Posterior vena cava (tissue), 2 donors: ENCODE measurements around the gene CABP4. TPM values are rescaled to one million over a fixed set of nuclear protein-coding genes. Genes with fewer than 3 reads are reported as not detected.
A peak's percentile ranks its signal among the peaks of the same experiment; 100 is the strongest.
"Not testable (repeated sequence)": the region's sequence is repeated elsewhere in the genome, so short reads cannot be mapped to it uniquely, and the experiment has no call there.

ENCODE experiments used
- DNase-seq: peaks from one replicate; pipeline ENCODE4 v3.0.0-alpha.2; 2020; ENCODE audit warnings: low spot score
- intact Hi-C, 2 donors: fragments of 100-400 bp; cut with DNase I; formaldehyde crosslinking; loops; one replicate each; pipeline versions ENCODE4 v1.14.1 to v1.14.2; 2022 to 2023
- total RNA-seq, 2 donors: library from RNA; stranded (reverse); fragmentation: NEBNext Ultra II Directional; extraction: Animal tissue kit (Norgen Biotek cat#: 25700); gene quantifications; one replicate each; pipeline ENCODE4 v1.2.1, GENCODE V29; 2021
- donor health status: DM: yes; HTN: yes; CAD: no.
- donor health status: DM: yes; HTN: yes; CAD: no.

CABP4 gene
- total RNA-seq, 2 donors from 2014 or later = 1.2 to 2.2 TPM

DNA sequence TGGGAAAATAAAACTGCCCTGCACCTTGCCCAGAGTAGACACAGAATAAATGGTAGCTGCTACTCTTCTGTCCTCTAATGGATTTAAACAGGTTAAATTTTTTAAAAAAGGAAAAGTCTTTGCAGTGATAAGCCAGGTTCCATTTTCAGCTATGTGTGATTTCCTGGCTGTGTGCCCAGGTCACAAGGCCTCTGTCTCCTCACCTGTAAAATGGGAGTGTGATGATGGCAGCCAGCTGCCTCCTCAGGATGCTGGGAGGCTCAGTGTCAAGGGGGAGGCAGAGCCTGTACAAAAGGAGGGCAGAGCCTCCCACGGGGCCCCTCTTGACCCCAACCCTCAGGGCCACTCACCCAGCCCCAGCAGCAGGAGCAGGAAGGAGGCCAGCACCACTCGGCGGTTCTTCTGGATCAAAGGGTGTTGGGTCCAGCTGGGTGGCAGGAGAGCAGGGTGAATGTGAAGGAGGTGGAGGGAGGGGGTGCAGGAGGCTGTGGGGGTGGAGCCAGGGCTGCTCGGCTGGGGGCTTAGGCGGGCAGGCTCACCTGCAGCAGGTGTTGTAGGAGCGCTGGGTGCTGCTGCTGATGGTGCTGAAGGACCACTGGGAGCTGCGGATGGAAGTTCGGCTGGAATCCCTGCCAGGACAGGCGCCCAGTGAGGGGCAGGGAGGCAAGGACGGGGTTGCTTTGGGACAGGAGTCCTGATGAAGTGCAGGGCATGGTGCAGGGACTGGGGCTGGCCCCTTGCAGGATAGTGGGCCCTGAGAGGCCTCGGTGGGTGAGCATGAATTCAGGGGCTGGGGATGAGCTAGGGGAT lies 12.0 kb downstream of the CABP4 start:
- DNase-seq = no peak
- intact Hi-C loops = no loop called here

DNA sequence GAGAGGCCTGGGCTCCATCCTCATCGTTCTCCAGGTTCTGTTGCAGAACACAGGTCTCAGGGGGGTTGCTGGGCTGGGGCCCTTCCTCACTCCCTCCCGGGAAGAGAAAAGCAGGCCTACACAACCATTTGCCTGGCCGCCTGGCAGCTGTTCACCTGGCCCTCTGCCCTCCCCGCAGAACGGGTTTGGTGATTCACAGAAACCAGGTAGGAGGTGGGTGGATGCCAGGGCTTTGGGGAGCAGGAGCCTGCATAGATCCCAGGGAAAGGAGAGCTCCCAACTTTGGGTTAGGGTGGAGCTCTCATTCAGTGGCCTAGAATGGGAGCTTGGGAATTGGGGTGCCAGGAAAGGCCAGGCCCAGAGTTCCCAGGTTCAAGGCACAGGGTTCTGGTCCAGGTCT lies 12.9 kb downstream of the CABP4 start:
- no peak for DNase-seq
- intact Hi-C loops = no loop called here

DNA sequence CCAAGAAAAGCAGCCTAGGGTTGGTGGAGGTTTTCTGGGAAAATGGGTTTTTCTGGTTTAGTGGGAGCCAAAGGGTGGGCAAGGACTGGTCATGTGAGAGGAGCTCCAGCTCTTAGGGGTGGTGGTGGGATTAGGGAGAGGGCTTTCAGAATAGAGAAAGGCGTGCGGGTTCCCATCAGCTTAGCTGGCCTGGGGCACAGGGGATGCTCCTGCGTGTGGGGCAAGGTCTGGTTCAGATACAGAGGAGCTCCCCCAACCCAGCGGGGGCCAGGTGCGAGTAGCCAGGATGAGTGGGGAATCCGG lies 13.3 kb downstream of the CABP4 start:
- no peak for DNase-seq
- intact Hi-C loops = no loop called here

DNA sequence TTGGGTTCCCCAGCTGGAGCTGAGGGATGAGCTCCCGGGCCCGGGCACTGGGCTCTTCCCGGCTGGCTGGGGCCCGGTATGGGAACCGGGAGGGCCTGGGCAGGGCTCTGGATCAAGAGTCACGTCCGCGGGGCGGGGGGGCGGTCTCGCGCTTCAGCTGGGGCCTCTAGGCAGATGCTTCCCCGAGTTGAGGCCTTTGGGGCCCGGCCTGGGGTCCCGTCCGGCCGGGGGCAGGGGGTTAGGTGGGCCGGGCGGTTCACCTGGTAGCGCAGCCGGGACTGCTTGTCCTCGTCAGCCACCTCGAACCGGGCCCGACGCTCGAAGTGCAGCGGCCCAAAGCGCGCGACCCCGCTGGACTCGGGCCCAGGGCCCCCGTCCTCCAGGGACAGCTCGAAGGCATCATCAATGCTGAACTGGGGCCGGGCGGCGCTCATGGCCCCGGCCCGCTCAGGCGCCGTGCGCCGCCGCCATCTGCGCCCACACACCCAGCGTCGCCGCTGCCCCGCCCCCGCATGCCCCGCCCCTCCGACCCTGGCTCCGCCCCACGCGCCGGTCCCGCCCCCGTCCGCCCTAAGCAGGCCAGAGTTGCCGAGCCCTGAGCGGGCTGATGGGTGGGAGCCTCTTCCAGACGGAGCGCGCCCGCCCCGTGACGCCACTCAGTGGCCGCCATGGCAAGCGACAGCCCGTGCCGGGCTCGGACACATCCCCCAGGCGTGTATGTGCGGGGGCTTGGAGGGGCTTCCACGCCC lies 13.8 kb downstream of the CABP4 start, which contains the start of gene TMEM134:
Gene TMEM134, minus strand, starts transcription at position 493 of the 749 bp plus-strand sequence. Its CDS starts 59 bp downstream, at position 434.
- peak; percentile 98 for DNase-seq
- intact Hi-C loops = no loop called here

DNA sequence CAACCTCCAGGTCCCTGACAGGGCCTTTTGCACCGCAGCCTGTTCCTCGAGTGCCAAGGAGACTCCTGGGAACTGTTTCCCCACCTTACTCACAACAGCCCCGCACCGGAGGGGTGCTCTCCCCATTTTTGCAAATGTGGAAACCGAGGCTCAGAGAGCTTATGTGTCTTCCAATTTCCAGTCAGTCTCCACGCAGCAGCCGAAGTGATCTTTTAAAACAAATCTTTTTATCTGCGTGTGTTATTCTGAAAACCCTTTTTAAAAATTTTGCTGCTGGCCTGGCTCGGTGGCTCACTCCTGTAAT lies 14.3 kb downstream of the CABP4 start:
- DNase-seq = no peak
- intact Hi-C loops = no loop called here

DNA sequence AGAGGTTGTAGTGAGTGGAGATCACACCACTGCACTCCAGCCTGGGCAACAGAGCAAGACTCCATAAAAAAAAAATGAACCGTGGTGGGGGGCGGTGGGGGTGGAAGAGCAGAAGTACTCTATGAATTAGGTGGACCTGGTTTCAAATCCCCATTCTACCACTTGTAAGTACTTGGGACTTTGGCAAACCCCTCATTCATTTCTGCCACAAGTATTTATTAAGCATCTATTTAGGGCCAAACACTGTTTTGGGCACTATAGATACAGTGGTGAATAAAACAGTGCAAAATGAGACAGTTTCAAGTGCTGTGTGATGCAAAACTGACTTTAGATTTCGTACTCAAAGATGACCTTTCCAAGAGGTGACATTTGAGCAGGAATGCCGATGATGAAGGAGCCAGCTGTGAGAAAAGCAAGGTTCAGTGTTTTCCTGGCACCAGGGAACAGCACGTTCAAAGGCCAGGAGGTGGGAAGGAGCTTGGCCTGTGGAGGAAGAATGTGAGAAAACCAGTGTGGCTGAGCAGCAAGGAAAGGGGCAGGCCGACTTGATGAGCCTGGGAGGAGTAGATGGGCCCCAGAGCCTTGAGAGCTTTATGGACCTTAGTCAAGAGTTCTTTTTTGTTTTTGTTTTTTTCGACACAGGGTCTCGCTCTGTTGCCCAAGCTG lies 15.3 kb downstream of the CABP4 start:
- no peak for DNase-seq
- intact Hi-C loops = no loop called here

DNA sequence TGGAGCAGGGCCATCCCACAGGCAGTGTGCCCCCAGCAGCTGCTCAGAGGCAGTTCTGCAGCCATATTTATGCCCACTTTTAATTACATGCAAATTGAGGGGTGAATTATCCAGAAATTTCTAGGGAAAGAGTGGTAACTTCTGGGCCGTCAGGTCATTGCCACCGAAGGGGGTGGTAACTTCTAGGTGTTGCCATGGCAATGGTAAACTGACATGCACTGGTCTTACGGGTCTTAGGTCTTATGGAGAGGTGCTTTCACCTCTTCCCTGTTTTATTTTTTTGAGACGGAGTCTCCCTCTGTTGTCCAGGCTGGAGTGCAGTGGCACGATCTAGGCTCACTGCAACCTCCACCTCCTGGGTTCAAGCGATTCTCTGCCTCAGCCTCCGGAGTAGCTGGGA lies 17.7 kb downstream of the CABP4 start:
- intact Hi-C loops = no loop called here
- no peak for DNase-seq

DNA sequence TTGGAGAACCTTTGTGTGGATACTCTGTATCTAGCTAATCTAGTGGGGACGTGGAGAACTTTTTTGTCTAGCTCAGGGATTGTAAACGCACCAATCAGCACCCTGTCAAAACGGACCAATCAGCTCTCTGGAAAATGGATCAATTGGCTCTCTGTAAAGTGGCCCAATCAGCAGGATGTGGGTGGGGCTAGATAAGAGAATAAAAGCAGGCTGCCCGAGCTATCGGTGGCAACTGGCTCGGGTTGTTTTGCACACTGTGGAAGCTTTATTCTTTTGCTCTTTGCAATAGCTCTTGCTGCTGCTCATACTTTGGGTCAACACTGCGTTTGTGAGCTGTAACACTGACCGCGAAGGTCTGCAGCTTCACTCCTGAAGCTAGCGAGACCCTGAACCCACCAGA lies 21.5 kb downstream of the CABP4 start:
- intact Hi-C loops, DNase-seq: not testable (repeated sequence)

DNA sequence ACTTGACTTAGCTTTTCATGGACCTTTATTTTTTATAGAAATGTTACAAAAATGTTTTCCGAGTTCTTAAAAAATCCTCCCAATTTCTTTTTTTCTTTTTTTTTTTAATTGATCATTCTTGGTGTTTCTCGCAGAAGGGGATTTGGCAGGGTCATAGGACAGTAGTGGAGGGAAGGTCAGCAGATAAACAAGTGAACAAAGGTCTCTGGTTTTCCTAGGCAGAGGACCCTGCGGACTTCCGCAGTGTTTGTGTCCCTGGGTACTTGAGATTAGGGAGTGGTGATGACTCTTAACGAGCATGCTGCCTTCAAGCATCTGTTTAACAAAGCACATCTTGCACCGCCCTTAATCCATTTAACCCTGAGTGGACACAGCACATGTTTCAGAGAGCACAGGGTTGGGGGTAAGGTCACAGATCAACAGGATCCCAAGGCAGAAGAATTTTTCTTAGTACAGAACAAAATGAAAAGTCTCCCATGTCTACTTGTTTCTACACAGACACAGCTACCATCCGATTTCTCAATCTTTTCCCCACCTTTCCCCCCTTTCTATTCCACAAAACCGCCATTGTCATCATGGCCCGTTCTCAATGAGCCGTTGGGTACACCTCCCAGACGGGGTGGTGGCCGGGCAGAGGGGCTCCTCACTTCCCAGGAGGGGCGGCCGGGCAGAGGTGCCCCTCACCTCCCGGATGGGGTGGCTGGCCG lies 22.3 kb downstream of the CABP4 start:
- intact Hi-C loops, DNase-seq: not testable (repeated sequence)

DNA sequence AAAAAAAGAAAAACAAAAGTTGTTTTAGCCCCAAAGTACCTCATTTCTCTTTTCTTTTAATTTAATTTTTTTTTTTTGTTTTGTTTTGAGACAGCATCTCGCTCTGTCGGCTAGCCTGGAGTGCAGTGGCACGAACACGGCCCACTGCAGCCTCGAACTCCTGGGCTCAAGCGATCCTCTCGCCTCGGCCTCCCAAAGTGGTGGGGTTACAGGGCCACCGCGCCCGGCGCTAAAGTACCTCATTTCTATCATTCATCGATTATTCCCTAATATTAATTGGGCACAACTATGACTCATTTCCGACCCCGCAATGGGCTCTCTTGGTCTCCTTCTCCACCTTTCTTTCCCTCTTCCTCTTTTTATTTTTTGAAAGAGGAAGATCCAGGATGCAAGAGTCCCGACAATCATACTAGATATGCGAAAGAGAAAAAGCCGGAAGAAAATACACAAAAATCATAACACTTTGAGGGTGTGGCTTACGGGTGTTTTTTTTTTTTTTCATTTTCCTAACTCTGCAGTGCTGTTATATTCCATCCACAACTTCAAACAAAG lies 27.2 kb downstream of the CABP4 start:
- intact Hi-C loops = no loop called here
- DNase-seq = no peak

DNA sequence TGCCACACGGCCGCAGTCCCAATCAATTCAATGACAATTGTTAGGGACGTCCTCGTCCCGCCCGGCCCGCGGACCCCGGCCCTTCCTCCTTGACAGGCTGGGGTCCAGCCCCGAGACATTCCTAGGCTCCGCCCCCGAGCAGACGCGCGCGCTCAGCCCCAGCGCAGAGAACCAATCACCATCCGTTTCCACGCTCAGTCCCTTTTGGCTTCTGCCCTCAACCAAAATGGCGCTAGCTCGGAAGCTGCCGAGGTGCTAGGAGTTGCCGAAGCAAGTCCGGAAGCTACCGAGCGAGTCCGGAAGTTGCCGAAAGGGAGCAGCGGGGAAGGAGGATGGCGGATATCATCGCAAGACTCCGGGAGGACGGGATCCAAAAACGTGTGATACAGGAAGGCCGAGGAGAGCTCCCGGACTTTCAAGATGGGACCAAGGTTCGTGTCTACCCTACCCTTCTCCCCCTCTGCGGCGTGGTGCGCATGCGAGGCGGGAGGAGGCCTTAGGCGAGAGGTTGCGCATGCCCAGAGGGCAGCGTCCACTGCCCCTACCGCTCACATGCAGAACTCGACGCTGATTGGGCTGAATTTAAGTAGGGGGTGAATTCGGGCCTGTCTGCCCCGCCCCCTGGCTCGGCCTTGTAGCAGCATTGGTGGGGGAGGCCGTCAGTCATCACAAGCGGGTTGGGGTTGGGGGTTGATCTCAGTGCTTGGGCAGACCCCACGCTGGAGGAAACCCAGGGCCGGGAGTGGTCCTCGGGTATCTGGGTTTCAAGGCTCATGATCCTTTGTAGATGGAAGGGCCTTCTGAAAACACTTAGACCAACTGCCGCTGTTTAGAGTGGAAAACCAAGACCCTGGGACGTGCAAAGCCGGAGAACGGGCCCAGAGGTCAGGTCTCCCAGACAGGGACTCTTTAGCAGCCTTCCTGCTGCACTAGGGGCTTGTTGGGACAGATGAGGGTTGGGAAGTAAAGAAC lies 28.0 kb downstream of the CABP4 start, which contains the start of gene AIP:
Gene AIP, plus strand, starts transcription at position 200 of the 972 bp plus-strand sequence. Its CDS starts 133 bp downstream, at position 333.
- peak; percentile 99 for DNase-seq
- intact Hi-C loops = no loop called here

DNA sequence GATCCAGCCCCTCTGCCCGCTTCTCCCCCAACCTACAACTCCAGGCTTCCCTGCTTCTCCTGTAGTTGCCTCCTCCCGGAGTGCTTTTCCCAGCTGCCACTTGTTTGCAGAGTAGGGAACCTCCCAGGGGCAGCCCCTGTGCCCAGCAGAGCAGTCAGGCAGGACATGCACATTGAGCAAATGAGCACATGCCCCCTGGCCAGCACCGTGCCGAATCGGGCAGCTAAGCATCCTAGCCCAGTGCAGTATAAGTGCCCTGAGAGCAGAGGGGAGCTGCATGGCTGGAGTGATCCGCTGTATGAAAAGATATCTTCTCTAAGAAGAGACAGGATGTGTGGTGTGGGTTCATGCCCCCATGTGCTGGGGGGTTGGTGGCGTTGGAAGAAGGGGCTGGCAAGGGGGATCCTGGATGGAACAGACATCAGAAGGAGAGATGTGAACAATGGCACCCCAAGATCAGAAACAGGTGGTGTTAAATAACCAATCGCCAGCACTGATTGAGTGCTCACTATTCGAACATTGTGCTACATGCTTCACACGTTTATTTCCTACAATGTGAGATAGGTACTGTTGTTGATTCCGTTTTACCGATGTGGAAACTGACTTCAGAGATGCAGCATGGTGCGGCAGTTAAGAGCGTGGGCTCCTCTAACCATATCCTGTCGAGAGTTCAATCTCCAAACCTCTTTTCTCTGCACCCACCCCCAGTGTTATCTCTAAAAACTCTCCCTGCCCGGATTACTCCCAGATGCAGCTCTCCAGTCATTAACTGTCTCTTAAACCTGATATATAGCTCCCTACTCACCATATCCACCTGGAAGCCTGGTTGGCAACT lies 28.9 kb downstream of the CABP4 start:
- no peak for DNase-seq
- intact Hi-C loops = no loop called here

DNA sequence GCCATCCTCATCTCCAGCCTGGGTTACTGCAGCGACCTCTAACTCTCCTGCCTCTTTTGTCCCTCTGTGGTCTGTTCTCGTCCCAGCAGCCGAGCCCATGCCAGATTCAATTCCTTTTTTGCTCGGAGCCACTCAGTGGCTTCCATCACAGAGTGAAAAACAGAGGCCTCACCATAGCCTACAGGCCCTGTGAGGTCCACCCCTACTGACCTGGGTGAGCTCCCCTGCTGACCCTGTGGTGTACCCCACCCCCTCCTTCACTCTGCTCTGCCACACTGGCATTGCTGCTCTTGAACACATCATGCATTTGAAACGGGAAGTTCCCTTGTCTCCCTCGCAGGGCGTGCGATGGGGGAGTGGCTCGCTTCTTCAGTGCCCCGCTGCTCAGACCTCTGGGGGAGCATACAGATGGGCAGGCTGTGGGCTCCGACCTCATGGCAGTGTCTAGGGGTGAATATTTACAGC lies 29.7 kb downstream of the CABP4 start:
- intact Hi-C loops = no loop called here
- DNase-seq = no peak

DNA sequence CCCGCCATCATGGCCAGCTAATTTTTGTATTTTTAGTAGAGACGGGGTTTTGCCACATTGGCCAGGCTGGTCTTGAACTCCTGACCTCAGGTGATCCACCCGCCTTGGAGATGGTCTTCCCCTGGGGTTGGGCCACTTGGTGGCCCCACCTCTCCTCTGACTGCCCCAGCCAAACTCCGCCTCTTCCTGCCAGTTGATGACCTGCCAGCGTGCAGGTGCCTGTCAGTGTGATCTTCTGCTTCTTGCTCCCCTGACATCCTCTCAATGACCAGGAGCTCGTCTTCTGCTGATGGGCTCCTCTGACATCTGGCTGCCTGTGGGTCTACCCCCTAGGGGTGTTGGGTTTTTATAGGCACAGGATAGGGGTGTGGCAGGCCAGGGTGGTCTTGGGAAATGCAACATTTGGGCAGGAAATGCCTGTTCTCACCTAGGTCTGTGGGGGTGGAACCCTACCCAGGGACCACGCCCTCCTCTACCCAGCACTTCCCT lies 30.8 kb downstream of the CABP4 start:
- intact Hi-C loops, DNase-seq: not testable (repeated sequence)

DNA sequence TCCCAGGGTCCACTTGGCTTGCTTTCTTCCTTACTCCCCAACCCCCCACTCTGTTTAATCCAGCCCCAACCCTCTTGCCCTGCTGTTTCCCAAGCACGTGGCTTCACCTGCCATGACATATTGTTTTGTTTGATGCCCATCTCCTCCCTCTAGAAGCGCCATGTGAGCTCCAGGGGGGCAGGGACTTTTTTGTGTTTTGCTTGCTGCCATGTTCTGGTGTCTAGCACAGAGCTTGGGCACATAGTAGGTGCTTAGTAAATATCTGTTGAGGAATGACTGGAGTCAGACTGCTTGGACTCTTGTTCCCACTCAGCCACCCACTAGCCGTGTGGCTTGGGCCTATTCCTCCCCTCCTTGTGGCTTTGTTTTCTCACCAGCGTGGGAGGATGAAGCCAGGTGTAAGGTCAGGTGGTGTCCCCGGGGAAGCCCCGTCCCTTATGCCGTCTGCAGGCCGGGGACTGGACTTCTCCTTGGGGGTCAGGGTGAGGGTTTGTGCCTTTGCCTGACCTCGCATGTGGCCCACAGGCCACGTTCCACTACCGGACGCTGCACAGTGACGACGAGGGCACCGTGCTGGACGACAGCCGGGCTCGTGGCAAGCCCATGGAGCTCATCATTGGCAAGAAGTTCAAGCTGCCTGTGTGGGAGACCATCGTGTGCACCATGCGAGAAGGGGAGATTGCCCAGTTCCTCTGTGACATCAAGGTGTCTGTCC lies 31.5 kb downstream of the CABP4 start:
- intact Hi-C loops = no loop called here
- DNase-seq = no peak

DNA sequence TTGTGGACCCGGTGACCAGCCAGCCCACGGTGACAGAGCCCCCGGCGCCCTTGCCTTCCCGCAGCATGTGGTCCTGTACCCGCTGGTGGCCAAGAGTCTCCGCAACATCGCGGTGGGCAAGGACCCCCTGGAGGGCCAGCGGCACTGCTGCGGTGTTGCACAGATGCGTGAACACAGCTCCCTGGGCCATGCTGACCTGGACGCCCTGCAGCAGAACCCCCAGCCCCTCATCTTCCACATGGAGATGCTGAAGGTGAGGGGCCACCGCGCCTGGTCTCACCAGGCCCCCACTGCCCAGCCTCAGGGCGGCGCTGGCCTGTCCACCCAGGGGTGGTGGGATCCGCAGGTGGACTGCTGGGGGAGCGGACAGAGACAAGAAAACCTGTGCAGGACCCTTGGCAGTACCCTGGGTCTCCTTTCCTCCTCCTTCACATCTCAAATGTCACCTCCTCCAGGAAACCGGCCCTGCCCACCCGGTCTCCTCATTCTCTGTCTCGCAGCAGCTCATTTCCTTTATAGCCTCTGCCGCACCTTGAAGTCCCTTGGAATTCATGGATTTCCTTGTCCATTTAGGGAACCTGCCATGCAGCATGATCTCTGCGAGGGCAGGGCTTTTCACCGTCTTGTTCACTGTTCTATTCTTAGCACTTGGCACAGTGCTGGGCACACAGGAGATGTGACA lies 34.2 kb downstream of the CABP4 start:
- DNase-seq = no peak
- intact Hi-C loops = no loop called here
